Prostate gland (tissue), 2 donors: Measurements from ENCODE around the gene C4orf51.

ENCODE experiments used
- POLR2AphosphoS5 ChIP-seq: sonication (generic); formaldehyde crosslinking; IDR thresholded peaks from one replicate; pipeline ENCODE4 v1.6.1; 2017; ENCODE audit warnings: antibody characterized with exemption
- TF ChIP-seq, protein P1 (sequence below), 4 experiments: fragments of 200-600 bp in 2 of 4; fragments of 450-650 bp in 2 of 4; sonication (generic) in 2 of 4; IDR thresholded peaks; 1 replicate in 3 of 4; 2 replicates in 1 of 4; pipeline ENCODE4 v1.5.1; 2016 to 2019; ENCODE audit warnings: antibody characterized with exemption in 4 of 4, mild to moderate bottlenecking in 2 of 4, moderate library complexity in 2 of 4

DNA sequence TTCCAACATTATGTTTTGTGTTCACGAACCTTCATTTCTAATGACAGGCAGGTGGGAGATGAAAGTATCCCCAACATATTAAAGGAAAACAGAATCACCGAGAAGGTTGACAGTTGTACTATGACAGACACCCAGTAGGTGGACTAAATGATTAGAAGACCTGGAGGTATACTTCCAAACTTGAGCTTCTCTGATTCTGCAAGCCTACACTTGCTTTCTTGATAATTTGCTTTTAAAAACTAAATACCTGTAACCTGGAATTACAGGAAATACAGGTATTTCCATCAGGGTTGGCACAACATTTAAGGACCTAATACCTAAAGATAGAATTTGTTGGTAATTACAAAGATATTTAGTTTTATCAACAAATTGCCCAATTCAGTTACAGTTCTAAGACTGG, 43.4 kb downstream of the C4orf51 start:
- TF ChIP-seq POLR2AphosphoS5, result peak; percentile 15
- TF ChIP-seq, protein P1, sequence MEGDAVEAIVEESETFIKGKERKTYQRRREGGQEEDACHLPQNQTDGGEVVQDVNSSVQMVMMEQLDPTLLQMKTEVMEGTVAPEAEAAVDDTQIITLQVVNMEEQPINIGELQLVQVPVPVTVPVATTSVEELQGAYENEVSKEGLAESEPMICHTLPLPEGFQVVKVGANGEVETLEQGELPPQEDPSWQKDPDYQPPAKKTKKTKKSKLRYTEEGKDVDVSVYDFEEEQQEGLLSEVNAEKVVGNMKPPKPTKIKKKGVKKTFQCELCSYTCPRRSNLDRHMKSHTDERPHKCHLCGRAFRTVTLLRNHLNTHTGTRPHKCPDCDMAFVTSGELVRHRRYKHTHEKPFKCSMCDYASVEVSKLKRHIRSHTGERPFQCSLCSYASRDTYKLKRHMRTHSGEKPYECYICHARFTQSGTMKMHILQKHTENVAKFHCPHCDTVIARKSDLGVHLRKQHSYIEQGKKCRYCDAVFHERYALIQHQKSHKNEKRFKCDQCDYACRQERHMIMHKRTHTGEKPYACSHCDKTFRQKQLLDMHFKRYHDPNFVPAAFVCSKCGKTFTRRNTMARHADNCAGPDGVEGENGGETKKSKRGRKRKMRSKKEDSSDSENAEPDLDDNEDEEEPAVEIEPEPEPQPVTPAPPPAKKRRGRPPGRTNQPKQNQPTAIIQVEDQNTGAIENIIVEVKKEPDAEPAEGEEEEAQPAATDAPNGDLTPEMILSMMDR (IDR thresholded peaks at IDR 0.05), result no peak
